ENCODE data around the gene NUP98. TPM values are rescaled to one million over a fixed set of nuclear protein-coding genes. Genes with fewer than 3 reads are reported as not detected.

Gene NUP98
- total RNA-seq, 4 donors from 2014 or later = 74.6 to 117 (median 86.7) TPM

- no peak for TF ChIP-seq CTCF (IDR thresholded peaks at IDR 0.05; ENCODE audit: low read depth)
These were observed 21.5 kb downstream of the NUP98 start for GRCh38 chr11:3775736-3776406.

DNA sequence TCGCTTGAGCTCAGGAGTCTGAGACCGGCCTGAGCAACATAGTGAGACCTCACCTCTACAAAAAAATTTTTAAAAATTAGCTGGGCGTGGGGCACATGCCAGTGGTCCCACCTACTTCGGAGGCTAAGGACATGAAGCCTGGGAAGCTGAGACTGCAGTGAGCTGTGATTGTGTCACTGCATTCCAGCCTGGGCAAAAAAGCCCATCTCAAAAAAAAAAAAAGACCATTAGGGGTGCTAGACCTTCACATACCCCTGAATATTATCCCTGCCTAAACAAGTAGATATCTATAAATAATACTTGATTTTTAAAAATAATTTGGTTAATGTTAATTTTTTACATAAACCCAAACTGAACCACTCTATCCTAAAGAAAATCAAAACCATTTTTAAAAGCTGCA, 24.2 kb downstream of the NUP98 start:
- no peak for TF ChIP-seq CTCF (IDR thresholded peaks at IDR 0.05; ENCODE audit: low read depth)

GRCh38 chr11:3767536-3767935, 29.8 kb downstream of the NUP98 start:
- TF ChIP-seq CTCF (IDR thresholded peaks at IDR 0.05; ENCODE audit: low read depth) = no peak

GRCh38 chr11:3764266-3764665, 33.1 kb downstream of the NUP98 start:
- TF ChIP-seq CTCF (IDR thresholded peaks at IDR 0.05; ENCODE audit: low read depth) = no peak

DNA sequence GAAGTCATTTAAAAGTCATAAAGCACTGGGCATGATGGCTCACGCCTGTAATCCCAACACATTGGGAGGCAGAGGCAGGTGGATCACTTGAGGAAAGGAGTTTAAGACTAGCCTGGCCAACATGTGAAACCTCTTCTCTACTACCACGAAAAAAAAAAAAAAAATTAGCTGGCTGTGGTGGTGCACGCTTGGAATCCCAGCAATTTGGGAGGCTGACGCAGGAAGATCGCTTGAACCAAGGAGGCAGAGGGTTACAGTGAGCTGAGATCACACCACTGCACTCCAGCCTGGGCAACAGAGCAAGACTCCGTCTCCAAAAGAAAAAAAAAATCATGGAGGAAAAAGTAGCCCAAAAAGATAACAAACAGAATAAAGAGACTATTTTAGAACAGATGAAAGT, 42.2 kb downstream of the NUP98 start:
- no peak for TF ChIP-seq CTCF (IDR thresholded peaks at IDR 0.05; ENCODE audit: low read depth)

GRCh38 chr11:3753110-3753509, 44.2 kb downstream of the NUP98 start:
- TF ChIP-seq CTCF (IDR thresholded peaks at IDR 0.05; ENCODE audit: low read depth) = no peak

DNA sequence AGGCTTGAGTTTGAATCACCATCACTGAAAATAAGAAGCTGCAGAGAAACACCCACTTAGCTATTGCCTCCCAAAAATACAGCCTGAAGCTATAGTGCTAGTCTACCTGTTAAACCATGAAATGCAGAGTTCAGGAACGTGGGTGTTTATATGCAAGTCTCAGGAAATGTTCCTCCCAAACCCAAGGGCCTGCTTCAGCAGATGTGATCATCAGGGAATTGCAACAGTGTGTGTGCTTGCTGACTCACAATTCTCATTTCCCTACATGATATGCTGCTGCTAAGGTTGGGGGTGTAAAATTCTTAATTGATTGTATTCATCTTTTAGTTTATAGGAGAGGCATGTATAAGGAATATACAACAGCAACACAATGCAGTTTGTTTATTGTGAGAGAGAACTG, 49.6 kb downstream of the NUP98 start:
- TF ChIP-seq CTCF (IDR thresholded peaks at IDR 0.05; ENCODE audit: low read depth) = no peak
